K562 (cell line): Measurements from ENCODE around the gene RERE. TPM values are rescaled to one million over a fixed set of nuclear protein-coding genes. Genes with fewer than 3 reads are reported as not detected.

Source experiments
- CBFA2T3 ChIP-seq: fragments of 450-650 bp; IDR thresholded peaks from 2 replicates; pipeline ENCODE4 v1.6.1; 2017
- CCAR2 ChIP-seq: fragments of 200-400 bp; formaldehyde crosslinking; IDR thresholded peaks from 2 replicates; pipeline ENCODE4 v1.6.1; 2017; ENCODE audit warnings: mild to moderate bottlenecking, low read depth, low read length
- CEBPB ChIP-seq: fragments of 450-650 bp; IDR thresholded peaks from 2 replicates; pipeline ENCODE4 v1.6.1; 2016; ENCODE audit warnings: missing genetic modification characterization, missing compliant biosample characterization
- CEBPG ChIP-seq, 3 experiments: fragments of 200-800 bp in 1 of 3; sonication (Bioruptor generic) in 1 of 3; sonication (generic) in 1 of 3; formaldehyde crosslinking in 1 of 3; IDR thresholded peaks in 2 of 3; conservative IDR thresholded peaks in 1 of 3; 2 replicates each; pipeline versions ENCODE4 v1.6.1 to v1.8.0; 2016 to 2022; ENCODE audit warnings: missing compliant biosample characterization in 2 of 3, missing genetic modification characterization in 2 of 3, mild to moderate bottlenecking in 1 of 3, missing genetic modification reagents in 1 of 3
- DLX4 ChIP-seq: fragments of 250-450 bp; sonication (Bioruptor Pico); IDR thresholded peaks from 2 replicates; pipeline ENCODE4 v1.6.1; 2021; ENCODE audit warnings: mild to moderate bottlenecking
- ERF ChIP-seq: fragments of 450-650 bp; formaldehyde crosslinking; IDR thresholded peaks from 2 replicates; pipeline ENCODE4 v1.4.0; 2020; ENCODE audit warnings: mild to moderate bottlenecking, mixed read lengths
- FOXJ3 ChIP-seq: sonication (generic); formaldehyde crosslinking; IDR thresholded peaks from 2 replicates; pipeline ENCODE4 v1.4.0; 2020; ENCODE audit warnings: mild to moderate bottlenecking, missing genetic modification reagents
- HNRNPK ChIP-seq: fragments of 200-400 bp; formaldehyde crosslinking; IDR thresholded peaks from one replicate; pipeline ENCODE4 v1.6.1; 2018; ENCODE audit warnings: mild to moderate bottlenecking, low read depth, low read length; ENCODE audit not compliant: poor library complexity, severe bottlenecking
- KLF10 ChIP-seq: fragments of 250-450 bp; sonication (Bioruptor Pico); IDR thresholded peaks from 2 replicates; pipeline ENCODE4 v1.6.1; 2021; ENCODE audit warnings: matching md5 sums
- MXI1 ChIP-seq: IDR thresholded peaks from 2 replicates; pipeline ENCODE4 v1.6.1; 2011; ENCODE audit warnings: low read depth, mild to moderate bottlenecking, improper control_type of control experiment, low read length
- NCOA1 ChIP-seq: fragments of 450-650 bp; IDR thresholded peaks from 2 replicates; pipeline ENCODE4 v1.6.1; 2016; ENCODE audit warnings: low read depth
- NFE2 ChIP-seq: IDR thresholded peaks from 2 replicates; pipeline ENCODE4 v1.6.1; 2014; ENCODE audit warnings: antibody characterized with exemption, low read depth
- PBX2 ChIP-seq, 2 experiments: IDR thresholded peaks in 1 of 2; conservative IDR thresholded peaks in 1 of 2; 2 replicates each; pipeline ENCODE4 v1.6.1; 2016; ENCODE audit warnings: low read depth in 2 of 2, mild to moderate bottlenecking in 1 of 2, missing compliant biosample characterization in 1 of 2, missing genetic modification characterization in 1 of 2, moderate library complexity in 1 of 2
- PKNOX1 ChIP-seq: fragments of 450-650 bp; IDR thresholded peaks from 2 replicates; pipeline ENCODE4 v1.6.1; 2016
- PREB ChIP-seq: sonication (generic); formaldehyde crosslinking; IDR thresholded peaks from 2 replicates; pipeline ENCODE4 v1.8.1; 2023; ENCODE audit warnings: mild to moderate bottlenecking, missing genetic modification reagents
- SNRNP70 ChIP-seq: fragments of 200-400 bp; formaldehyde crosslinking; optimal IDR thresholded peaks from 2 replicates; pipeline ENCODE3; 2017; ENCODE audit warnings: low read depth, low read length
- TAL1 ChIP-seq: fragments of 450-650 bp; IDR thresholded peaks from 2 replicates; pipeline ENCODE4 v1.6.1; 2016; ENCODE audit warnings: mild to moderate bottlenecking
- TRIM24 ChIP-seq, 2 experiments: fragments of 450-650 bp; IDR thresholded peaks; 2 replicates each; pipeline ENCODE4 v1.6.1; 2016
- ZBTB7A ChIP-seq: IDR thresholded peaks from 2 replicates; pipeline ENCODE4 v1.6.1; 2011; ENCODE audit warnings: low read depth, mild to moderate bottlenecking, low read length, moderate library complexity, borderline replicate concordance; ENCODE audit not compliant: control insufficient read depth
- ZC3H11A ChIP-seq: IDR thresholded peaks from 2 replicates; pipeline ENCODE4 v1.6.1; 2012; ENCODE audit warnings: low read depth, low read length, improper control_type of control experiment
- ZNF217 ChIP-seq: sonication (generic); formaldehyde crosslinking; IDR thresholded peaks from 2 replicates; pipeline ENCODE4 v1.8.0; 2022; ENCODE audit warnings: mild to moderate bottlenecking, missing genetic modification reagents
- ZNF224 ChIP-seq: sonication (generic); formaldehyde crosslinking; IDR thresholded peaks from 2 replicates; pipeline ENCODE4 v1.8.0; 2022; ENCODE audit warnings: mild to moderate bottlenecking, missing genetic modification reagents
- ZNF3 ChIP-seq: fragments of 250-450 bp; sonication (Bioruptor Pico); IDR thresholded peaks from 2 replicates; pipeline ENCODE4 v1.5.0; 2021; ENCODE audit warnings: mild to moderate bottlenecking, moderate library complexity
- ZNF408 ChIP-seq: fragments of 250-450 bp; sonication (Bioruptor Pico); IDR thresholded peaks from 2 replicates; pipeline ENCODE4 v1.4.0; 2020; ENCODE audit warnings: low read depth, mild to moderate bottlenecking, moderate library complexity
- ZNF830 ChIP-seq: fragments of 250-450 bp; sonication (Bioruptor Pico); IDR thresholded peaks from 2 replicates; pipeline ENCODE4 v1.5.0; 2021; ENCODE audit warnings: mild to moderate bottlenecking
- polyA plus RNA-seq, 8 experiments: library from polyadenylated mRNA; depleted of rRNA in 4 of 8; stranded (reverse) in 5 of 8; unstranded in 3 of 8; fragments of >200 nt; fragmentation: Nextera tagmentation in 2 of 8; fragmentation: Illumina TruSeq in 1 of 8; extraction: Ambion mirVana in 2 of 8; extraction: Trizol in 1 of 8; gene quantifications; 2 replicates each; pipeline versions ENCODE4 v1.2.1 to v1.2.3, GENCODE V29; 2011 to 2014; ENCODE audit warnings: inconsistent platforms in 1 of 8, missing spikeins in 1 of 8
- total RNA-seq, 7 experiments: library from RNA; depleted of rRNA in 6 of 7; stranded (reverse); fragments of >200 nt in 6 of 7; fragmentation: Illumina TruSeq in 2 of 7; extraction: Trizol in 2 of 7; gene quantifications; 2 replicates each; pipeline versions ENCODE4 v1.2.1 to v1.2.3, GENCODE V29; 2011 to 2021; ENCODE audit warnings: low replicate concordance in 1 of 7

The RERE gene
- total and polyA plus RNA-seq, 9 of the 15 experiments (the other 6 are each of a cell fraction or from before 2014, with no cell fraction given) = 3.0 to 51.5 (median 13.4) TPM

GRCh38 chr1:8721679-8722324 is 95.6 kb downstream of the RERE start (continued):
- TF ChIP-seq CEBPB (tag) (peak; percentile 86), CCAR2 (no peak), NFE2 (0 out of 2 replicates have a peak, but pooled peaks have one; percentile 9), ZNF3 (CRISPR knock-in tag) (no peak), ZNF224 (CRISPR knock-in tag) (no peak), ZNF217 (CRISPR knock-in tag) (no peak), ZC3H11A (no peak), PKNOX1 (peak; percentile 47), KLF10 (CRISPR knock-in tag) (no peak), SNRNP70 (no peak), CEBPG (CRISPR knock-in tag; IDR thresholded peaks at IDR 0.05) (no peak; the same call in 1 of the 2 replicates), CEBPG (tag; conservative IDR thresholded peaks at IDR 0.05 in 1 of 2, IDR thresholded peaks at IDR 0.05 in 1 of 2) (peak; percentile 79 to 87), ZNF408 (CRISPR knock-in tag) (no peak), TAL1 (peak; percentile 68), CBFA2T3 (peak; percentile 86), MXI1 (no peak), DLX4 (no peak), HNRNPK (no peak), NCOA1 (no peak), TRIM24 (IDR thresholded peaks at IDR 0.05) (0 out of 4 replicates have a peak, but pooled peaks of 1 of the 2 experiments have one; percentile 14), PBX2 (CRISPR knock-in tag; IDR thresholded peaks at IDR 0.05; ENCODE audit: low read depth) (no peak), PBX2 (tag; conservative IDR thresholded peaks at IDR 0.05; ENCODE audit: low read depth) (peak; percentile 79), ERF (CRISPR knock-in tag) (no peak), FOXJ3 (CRISPR knock-in tag) (no peak), PREB (CRISPR knock-in tag) (no peak), ZBTB7A (no peak), ZNF830 (no peak)
